ENCODE measurements around the gene EXOC7. TPM values are rescaled to one million over a fixed set of nuclear protein-coding genes. Genes with fewer than 3 reads are reported as not detected.

EXOC7 gene
- total RNA-seq, 1 experiment from 2014 or later = 160 TPM

GRCh38 chr17:76032780-76033108 lies 70.8 kb downstream of the EXOC7 start:
- TF ChIP-seq CTCF (conservative IDR thresholded peaks at IDR 0.05) = no peak
- no peaks in the 10 kb centered on the region for H3K23me2 ChIP-seq (ENCODE audit: insufficient read length, low read depth, low read length, poor library complexity, severe bottlenecking)
- WGBS (ENCODE audit: extremely low coverage, insufficient read length, low lambda C conversion rate) = no CpG with 5 or more reads among the region's 5 CpGs
- H3K9me3 ChIP-seq (ENCODE audit: control insufficient read depth, low read depth, low read length) = no peaks in the 10 kb centered on the region
- H3K4me1 Mint-ChIP-seq = peaks cover 28 to 29% of the 10 kb centered on the region in 2 experiments
- no peak overlapping the region for H2BK20ac ChIP-seq (ENCODE audit: low read depth, low read length, poor library complexity, severe bottlenecking)
- H3K9ac ChIP-seq (ENCODE audit: extremely low read depth, insufficient read length, low read length) = no peak overlapping the region
- H3T11ph ChIP-seq (ENCODE audit: low read length) = no peak overlapping the region
- no peak overlapping the region for H3K56ac ChIP-seq (ENCODE audit: insufficient read length, low read depth, low read length)
- no peak overlapping the region for H3K4me2 ChIP-seq (ENCODE audit: insufficient read depth, insufficient read length, low read length)
- no peaks in the 10 kb centered on the region for H3K27me3 Mint-ChIP-seq (ENCODE audit: low read depth)
- no peaks in the 10 kb centered on the region; a peak in 1 of 5 replicates for H3K9me3 Mint-ChIP-seq
- no peaks in the 10 kb centered on the region for H3K79me1 ChIP-seq (ENCODE audit: insufficient read depth, low read depth, low read length, poor library complexity, severe bottlenecking)
- no peak overlapping the region for H3K4me3 Mint-ChIP-seq
- no peak for DNase-seq
- H4K91ac ChIP-seq (ENCODE audit: insufficient read length, low read depth, low read length) = no peak overlapping the region
- no peak overlapping the region for H3K18ac ChIP-seq (ENCODE audit: insufficient read length, low read depth, low read length)
- H3K4ac ChIP-seq (ENCODE audit: low read depth, low read length) = no peak overlapping the region
- no peak overlapping the region for H3K14ac ChIP-seq (ENCODE audit: insufficient read depth, low read length)
- no peak overlapping the region for H3K23ac ChIP-seq (ENCODE audit: insufficient read length, low read depth, low read length)
- H3K27ac ChIP-seq (ENCODE audit: insufficient read length, low read depth, low read length) = no peak overlapping the region
- no peak overlapping the region for H3K27ac Mint-ChIP-seq
- H4K20me1 ChIP-seq (ENCODE audit: control insufficient read depth, insufficient read depth, insufficient read length) = no peaks in the 10 kb centered on the region
- no peak overlapping the region for H2BK120ac ChIP-seq (ENCODE audit: low read depth, low read length, poor library complexity, severe bottlenecking)
- H2BK5ac ChIP-seq (ENCODE audit: insufficient read length, low read length) = no peak overlapping the region
- H2BK12ac ChIP-seq (ENCODE audit: insufficient read length, low read depth, low read length) = no peak overlapping the region
- H3K36me3 Mint-ChIP-seq (ENCODE audit: insufficient read depth in 1 of 3, low read depth in 3 of 3) = peaks cover 0 to 2% (median 0%) of the 10 kb centered on the region in 3 experiments; a peak in 2 of 7 replicates
- H4K5ac ChIP-seq (ENCODE audit: insufficient read length, low read depth, low read length) = no peak overlapping the region
- H4K8ac ChIP-seq (replicated peaks; ENCODE audit: insufficient read length, low read depth, low read length) = no peak overlapping the region
- H3K79me2 ChIP-seq (ENCODE audit: insufficient read depth, low read length) = no peaks in the 10 kb centered on the region
- no peaks in the 10 kb centered on the region for H3K27me3 ChIP-seq (ENCODE audit: insufficient read depth, low read length)
- no peak overlapping the region for H2BK15ac ChIP-seq (ENCODE audit: low read depth, low read length)
- H2AFZ ChIP-seq (ENCODE audit: low read length) = no peak overlapping the region
- H3K4me1 ChIP-seq (ENCODE audit: insufficient read depth, low read length) = peaks cover 2% of the 10 kb centered on the region; the same call in 1 of the 2 replicates
- H2AK5ac ChIP-seq (ENCODE audit: insufficient read length, low read length) = no peak overlapping the region
